ENCODE data around the gene IL33.

IL33 gene

DNA sequence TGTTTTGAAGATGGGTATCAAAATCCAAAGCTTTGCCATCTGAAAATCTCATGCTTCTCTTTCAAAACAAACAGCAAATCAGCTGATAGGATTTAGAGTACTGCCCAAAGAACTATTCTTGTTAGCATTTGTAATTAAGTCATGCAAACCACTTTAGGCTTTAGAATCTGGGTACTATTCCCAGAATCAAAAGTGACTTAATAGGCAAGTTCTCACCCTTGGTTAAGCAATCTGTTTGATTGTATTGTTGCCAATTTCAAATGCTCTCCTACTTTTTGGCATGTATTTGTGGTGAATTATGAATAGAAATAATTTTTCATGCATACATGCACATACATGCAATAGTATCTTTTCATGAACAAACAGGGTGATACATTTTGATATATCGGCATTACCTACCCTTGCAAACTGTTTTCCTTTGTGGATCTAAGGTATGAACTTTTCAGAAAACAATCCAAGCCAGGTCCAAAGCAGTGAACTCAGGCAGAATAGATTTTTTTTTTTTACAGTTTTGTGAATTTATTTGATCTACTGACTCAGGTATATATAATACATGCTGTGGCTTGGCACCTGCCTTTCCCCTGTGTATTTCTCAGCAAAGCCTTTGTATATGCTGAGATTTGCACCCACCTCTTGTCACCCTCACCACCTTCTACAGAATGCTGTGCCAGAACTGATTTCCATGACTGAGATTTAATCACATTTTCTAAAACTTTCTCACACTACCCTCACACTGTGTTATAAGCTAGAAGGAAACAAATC is 9.0 kb downstream of the IL33 start:
- TF ChIP-seq, protein P1, sequence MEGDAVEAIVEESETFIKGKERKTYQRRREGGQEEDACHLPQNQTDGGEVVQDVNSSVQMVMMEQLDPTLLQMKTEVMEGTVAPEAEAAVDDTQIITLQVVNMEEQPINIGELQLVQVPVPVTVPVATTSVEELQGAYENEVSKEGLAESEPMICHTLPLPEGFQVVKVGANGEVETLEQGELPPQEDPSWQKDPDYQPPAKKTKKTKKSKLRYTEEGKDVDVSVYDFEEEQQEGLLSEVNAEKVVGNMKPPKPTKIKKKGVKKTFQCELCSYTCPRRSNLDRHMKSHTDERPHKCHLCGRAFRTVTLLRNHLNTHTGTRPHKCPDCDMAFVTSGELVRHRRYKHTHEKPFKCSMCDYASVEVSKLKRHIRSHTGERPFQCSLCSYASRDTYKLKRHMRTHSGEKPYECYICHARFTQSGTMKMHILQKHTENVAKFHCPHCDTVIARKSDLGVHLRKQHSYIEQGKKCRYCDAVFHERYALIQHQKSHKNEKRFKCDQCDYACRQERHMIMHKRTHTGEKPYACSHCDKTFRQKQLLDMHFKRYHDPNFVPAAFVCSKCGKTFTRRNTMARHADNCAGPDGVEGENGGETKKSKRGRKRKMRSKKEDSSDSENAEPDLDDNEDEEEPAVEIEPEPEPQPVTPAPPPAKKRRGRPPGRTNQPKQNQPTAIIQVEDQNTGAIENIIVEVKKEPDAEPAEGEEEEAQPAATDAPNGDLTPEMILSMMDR (IDR thresholded peaks at IDR 0.05; ENCODE audit: extremely low read depth, insufficient read depth, missing control alignments): no peak
- no peak for DNase-seq (ENCODE audit: low spot score)
- in situ Hi-C loops (cut with MboI; ENCODE audit: low pct_unique_long_range_greater_than_20kb, low sequenced_read_pairs, unreplicated experiment): no loop called here

DNA sequence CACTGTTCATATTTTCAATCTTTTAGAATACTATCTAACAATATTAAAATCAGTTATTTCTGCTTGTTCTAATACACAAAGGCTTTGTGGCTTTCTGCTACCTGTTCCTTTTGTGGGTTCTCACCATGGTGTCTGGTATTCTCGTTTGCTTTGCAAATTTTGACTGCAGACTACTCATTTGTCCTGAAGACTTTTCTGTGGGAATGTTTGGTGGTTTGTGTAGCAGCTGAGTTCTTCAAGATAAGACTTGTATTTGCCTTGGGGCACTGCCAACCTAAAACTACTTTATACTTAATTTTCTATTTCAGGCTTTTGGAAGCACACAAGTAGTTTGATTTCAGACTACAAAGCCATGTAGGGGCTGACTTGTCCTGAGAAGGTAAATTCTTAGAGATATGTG is 11.1 kb downstream of the IL33 start:
- no peak for DNase-seq (ENCODE audit: low spot score)
- in situ Hi-C loops (cut with MboI; ENCODE audit: low pct_unique_long_range_greater_than_20kb, low sequenced_read_pairs, unreplicated experiment): no loop called here
- TF ChIP-seq, protein P1 (IDR thresholded peaks at IDR 0.05; ENCODE audit: extremely low read depth, insufficient read depth, missing control alignments): no peak

DNA sequence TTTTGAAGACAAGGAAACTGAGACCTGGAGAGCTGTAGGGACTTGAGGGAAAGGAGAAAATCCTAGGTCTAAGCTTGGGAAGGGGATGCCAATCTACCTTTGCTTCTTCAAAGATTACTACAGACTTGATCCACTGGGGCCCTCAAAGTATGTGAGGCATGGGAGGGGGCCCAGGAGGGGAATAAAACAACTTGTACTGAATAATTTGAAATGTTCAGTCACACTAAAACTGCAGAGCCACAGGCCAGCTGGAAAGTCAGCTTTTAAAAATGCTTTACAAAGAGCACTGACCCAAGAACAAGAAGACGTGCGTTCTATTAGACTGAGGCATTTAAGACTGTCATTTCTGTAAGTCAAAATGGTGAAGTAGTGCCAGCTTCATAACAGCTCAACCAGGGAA is 13.6 kb downstream of the IL33 start:
- in situ Hi-C loops (cut with MboI; ENCODE audit: low pct_unique_long_range_greater_than_20kb, low sequenced_read_pairs, unreplicated experiment): no loop called here
- DNase-seq (ENCODE audit: low spot score): no peak
- TF ChIP-seq, protein P1 (IDR thresholded peaks at IDR 0.05; ENCODE audit: extremely low read depth, insufficient read depth, missing control alignments): no peak

DNA sequence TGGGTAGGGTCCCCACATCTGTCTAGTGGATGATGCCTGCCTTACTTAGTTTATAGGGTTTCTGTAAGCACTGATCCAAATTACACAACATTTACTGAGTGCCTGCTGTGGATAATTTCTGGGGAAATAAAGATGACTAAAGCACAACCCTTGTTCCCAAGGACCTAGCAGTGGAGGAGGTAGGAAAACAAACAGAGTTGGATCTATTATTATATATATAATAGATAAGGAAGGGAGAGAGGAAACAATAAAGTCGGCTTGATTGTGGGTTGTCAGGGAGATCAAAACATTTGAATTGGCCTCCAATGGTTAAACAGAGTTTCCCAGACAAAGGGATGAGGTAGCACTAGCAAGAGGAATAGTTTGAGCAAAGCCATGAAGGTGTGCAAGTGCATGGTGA is 14.0 kb downstream of the IL33 start:
- in situ Hi-C loops (cut with MboI; ENCODE audit: low pct_unique_long_range_greater_than_20kb, low sequenced_read_pairs, unreplicated experiment): no loop called here
- DNase-seq (ENCODE audit: low spot score): no peak
- TF ChIP-seq, protein P1 (IDR thresholded peaks at IDR 0.05; ENCODE audit: extremely low read depth, insufficient read depth, missing control alignments): no peak

DNA sequence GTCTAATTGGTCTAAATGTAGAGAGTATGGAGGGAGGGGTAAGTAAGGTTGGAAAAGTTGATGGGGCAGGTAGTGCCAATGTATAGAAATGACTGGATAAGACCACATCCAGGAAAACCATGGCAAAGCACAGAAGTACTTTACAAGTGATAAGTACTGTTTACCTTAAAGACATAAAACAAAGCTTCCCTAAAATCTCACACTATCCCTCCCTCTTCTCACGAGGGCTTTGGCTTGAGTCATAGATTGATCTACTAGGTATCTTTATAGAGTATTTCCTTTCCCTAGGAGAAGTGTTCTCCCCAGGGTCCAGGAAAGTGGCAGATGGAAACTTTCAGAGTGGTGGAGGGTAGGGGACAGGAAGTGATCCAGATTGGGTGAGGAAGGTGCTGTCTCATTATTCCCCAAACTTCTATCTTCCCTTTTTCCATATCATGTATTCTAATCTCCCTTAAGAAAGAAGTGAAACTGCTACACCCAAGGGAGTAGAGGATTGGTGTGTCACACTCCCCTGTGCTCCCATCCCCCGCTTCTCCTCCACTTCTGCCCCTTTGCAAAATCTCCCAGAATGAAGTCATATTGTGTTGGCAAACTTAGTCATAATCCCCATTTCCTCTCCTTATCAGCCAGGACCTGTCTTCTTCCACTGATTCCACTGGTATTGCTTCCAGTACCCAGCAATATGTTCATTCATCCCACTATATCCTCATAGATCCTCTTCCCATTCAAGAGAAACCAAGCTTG is 14.6 kb downstream of the IL33 start:
- DNase-seq (ENCODE audit: low spot score): no peak
- TF ChIP-seq, protein P1 (IDR thresholded peaks at IDR 0.05; ENCODE audit: extremely low read depth, insufficient read depth, missing control alignments): no peak
- in situ Hi-C loops (cut with MboI; ENCODE audit: low pct_unique_long_range_greater_than_20kb, low sequenced_read_pairs, unreplicated experiment): no loop called here

DNA sequence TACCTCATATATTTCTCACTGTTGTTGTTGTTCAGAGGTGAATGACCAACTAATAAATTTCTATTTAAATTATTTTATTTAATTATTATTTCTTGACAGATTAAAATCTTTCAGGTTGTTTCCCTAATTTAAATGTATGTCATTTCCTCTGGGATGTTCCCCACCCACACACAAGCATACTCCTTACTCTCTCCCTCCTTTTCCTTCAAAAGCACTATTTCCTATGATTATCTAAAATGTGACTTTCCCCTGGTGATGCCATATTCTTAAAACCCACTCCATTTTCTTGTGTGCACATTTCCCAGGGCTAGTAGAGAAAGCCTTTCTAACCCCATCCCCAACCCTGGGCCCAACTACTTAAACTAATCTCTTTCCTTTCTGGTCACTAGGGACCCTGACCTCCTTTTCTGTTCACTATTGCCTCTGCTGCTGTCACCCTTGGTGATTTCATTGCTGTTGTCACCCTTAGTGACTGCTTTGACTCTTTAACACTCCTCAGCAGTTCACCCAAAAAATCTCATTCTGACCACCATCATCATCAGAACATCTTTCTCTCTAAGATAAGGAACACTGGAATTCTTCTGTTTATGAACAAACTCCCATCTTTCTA is 16.8 kb downstream of the IL33 start:
- no peak for DNase-seq (ENCODE audit: low spot score)
- TF ChIP-seq, protein P1 (IDR thresholded peaks at IDR 0.05; ENCODE audit: extremely low read depth, insufficient read depth, missing control alignments): no peak
- in situ Hi-C loops (cut with MboI; ENCODE audit: low pct_unique_long_range_greater_than_20kb, low sequenced_read_pairs, unreplicated experiment): no loop called here
